NCI-H2171 (cell line): Measurements from ENCODE around the gene GAD2.

ENCODE experiments used
- DNase-seq: peaks from one replicate; lab custom pipeline; 2025; lab: John Stamatoyannopoulos, UW

Gene GAD2

DNA sequence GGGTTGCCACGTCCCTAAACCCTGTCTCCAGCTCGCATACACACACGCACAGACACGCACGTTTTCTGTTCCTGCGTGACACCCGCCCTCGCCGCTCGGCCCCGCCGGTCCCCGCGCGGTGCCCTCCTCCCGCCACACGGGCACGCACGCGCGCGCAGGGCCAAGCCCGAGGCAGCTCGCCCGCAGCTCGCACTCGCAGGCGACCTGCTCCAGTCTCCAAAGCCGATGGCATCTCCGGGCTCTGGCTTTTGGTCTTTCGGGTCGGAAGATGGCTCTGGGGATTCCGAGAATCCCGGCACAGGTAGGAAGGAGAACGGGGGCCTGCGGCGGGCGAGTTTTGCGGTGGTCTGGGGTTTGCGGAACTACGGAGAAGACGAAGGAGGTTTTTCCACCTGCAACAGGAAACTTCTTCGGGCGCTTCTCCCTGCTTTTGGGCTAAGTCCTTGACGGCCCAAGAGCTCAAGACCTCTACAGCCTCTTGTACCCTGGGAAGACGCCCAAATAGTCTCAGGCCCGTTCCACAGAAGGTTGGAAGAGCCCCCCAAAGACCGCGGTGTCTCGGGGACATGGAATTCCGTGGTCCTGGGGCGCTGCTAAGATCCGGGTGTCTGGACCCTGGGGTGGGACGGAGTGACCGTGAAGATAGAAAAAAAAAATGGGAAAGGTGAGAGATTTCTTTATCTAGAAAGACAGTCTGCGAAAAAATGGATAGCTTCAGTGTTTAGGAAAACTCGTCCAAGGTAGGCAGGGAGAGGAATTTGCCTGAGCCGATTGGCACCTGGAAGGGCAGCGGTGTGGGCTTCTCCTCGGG is at the start of gene GAD2:
Gene GAD2, plus strand, starts transcription at position 190 of the 811 bp plus-strand sequence. Its CDS starts 36 bp downstream, at position 226.
- DNase-seq: no peak

DNA sequence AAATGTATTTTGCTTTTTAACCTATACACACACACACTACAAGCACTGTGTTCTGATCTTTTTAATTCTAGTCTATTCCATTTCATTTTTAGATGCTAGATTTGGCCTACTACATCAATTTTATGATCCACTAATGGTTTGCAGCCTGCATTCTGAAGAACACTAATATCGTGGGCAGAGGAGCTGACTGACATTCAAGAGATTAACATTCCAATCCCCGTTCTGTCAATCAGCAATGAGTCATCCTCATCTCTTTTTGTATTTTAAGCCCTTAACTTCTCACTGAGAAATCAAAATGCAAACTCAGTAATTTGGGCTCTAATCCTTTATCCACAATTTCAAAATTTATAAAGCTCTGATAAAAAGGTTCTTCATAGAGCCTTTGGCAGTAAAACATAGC is 47.1 kb upstream of the GAD2 start:
- no peak for DNase-seq

GRCh38 chr10:26172131-26172530 is 44.4 kb upstream of the GAD2 start:
- no peak for DNase-seq

DNA sequence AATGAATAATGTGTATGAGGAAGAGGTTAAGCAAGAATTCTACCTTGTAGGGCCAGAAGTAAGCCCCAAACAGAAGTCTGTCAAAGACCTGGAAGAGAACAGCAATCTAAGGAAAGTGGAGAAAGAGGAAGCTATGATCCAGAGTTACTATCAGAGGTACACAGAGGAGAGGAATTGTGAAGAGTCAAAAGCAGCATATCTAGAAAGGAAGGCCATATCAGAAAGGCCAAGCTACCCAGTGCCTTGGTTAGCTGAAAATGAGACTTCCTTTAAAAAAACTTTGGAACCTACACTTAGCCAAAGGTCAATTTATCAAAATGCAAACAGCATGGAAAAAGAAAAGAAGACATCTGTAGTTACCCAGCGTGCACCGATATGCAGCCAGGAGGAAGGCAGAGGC is 42.7 kb upstream of the GAD2 start:
- DNase-seq: no peak

GRCh38 chr10:26177341-26177740 is 39.2 kb upstream of the GAD2 start:
- no peak for DNase-seq

- no peak for DNase-seq
These were observed 22.3 kb upstream of the GAD2 start for GRCh38 chr10:26194275-26194674.

DNA sequence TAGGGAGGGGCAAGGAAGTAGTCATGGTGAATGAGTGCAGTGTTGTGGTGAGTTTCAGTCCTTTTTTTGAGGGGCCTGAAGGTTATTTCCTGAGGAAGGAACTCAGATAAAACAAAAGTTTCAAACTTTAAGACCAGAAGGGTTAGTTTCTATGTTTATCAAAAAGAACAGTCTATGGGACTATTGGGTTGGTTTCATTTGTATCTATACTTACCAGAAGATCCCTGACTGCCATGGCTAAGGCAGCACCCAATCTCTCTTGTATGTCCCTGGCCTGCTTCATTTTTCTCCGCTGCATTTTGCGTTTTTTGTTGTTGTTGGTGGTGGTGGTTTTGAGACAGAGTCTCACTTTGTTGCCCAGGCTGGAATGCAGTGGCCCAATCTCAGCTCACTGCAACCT is 19.3 kb upstream of the GAD2 start:
- no peak for DNase-seq

- no peak for DNase-seq
These were observed 18.5 kb upstream of the GAD2 start for GRCh38 chr10:26198119-26198518.

GRCh38 chr10:26199841-26200240 is 16.7 kb upstream of the GAD2 start:
- DNase-seq: no peak

DNA sequence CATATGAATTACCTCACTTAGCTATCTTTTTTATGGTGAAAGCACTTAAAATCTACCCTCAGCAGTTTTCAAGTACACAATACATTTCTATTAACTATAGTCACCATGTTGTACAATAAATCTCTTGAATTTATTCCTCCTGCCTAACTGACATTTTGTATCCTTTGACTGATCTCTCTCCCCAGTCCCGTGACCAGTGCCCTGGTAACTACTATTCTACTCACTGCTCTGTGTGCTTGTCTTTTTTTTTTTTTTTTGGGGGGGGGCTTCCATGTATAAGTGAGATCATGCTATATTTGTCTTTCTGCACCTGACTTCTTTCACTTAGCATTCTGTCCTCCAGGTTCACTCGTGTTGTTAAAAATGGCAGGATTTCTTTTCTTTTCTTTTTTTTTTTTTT is 11.4 kb upstream of the GAD2 start:
- DNase-seq: no peak

- DNase-seq: no peak
These were observed 4.7 kb upstream of the GAD2 start for GRCh38 chr10:26211781-26212444.

GRCh38 chr10:26212511-26212910 is 4.1 kb upstream of the GAD2 start:
- no peak for DNase-seq

GRCh38 chr10:26213157-26213800 is 3.3 kb upstream of the GAD2 start:
- no peak for DNase-seq

DNA sequence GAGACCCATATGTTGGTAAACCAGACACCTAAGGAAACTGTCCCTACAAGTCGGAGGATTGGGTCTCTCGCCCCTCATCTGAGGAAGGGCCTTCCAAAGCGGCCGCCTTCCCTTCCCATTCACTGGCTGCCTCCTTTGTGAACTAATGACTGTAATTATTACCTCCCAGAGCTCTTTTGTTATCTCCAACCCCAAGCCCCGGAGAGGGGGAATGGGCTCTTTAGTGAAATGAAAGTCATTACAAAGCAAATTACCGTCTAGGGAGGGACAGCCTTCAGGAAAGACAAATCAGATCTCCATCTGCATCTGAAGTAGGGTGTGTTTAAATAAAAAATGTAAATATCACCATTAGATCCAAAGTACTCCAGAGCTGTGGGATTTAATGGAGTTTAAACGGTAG is 2.6 kb upstream of the GAD2 start:
- no peak for DNase-seq

DNA sequence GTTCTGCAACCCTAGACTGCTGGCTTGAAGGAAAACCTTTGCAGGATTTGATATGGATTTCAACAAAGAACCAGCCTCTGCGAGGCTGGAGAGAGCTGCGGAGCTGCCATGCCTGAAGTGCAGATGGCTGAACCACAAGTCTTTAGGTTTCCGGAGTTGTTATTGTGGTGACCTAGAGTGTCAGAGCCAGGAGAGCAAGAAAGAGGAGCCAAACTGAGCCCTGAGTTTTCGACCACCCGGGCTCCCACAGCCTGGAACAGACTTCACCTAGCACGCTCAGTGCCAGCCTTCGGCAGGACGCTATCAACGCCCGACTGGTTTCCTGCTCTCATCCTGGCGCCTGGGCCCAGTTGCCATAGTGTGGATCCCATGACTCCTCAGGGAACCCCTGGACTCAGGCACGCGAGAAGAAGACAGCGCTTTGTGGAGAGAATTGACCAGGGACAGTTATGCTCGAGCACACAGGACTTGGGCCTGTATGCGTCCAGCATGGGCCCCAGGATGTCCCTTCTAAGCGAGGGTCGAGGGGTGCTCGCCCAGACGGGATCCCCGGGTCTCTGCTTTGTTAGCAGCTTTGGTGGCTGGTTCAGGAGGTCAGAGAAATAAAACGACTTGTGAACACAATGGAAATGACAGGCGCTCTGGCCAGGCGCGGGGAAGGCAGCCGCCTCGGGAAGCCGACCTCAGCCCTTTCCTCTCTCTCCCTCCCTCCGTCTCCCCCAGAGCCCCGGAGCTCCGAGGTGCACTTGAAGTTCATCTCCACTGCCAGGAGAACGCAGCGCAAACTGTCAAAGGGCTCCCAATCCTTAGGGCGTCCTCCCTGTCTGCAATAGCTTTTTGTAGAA is 1.8 kb upstream of the GAD2 start:
- DNase-seq: no peak

DNA sequence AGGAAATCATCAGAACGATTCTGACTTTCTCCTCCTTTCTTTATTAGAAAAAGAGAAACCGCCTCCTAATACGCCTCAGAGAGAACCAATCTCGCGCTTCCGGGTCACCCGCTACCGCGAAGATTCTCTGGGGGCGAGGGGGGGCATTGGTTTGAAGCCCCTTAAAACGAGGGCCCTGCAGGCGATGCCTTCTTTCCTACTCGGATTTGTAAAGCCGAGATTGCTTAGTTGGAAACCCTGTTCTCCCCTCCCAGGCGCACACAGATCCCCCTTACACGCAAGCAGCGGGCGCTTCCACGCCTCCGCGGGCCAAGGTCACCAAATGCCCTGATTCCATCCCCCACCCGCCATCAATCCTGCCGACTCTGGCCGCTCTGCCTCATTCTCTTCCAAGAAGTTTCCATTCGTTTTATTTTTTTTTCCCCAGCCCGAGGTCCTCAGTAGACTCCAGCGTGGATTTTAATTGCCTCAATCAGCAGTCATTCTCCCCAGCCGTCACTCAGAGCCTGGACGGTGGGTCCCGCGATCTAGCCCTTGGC is 1.1 kb upstream of the GAD2 start:
- no peak for DNase-seq

- no peak for DNase-seq
These were observed 514 bp upstream of the GAD2 start for GRCh38 chr10:26215935-26216584.

DNA sequence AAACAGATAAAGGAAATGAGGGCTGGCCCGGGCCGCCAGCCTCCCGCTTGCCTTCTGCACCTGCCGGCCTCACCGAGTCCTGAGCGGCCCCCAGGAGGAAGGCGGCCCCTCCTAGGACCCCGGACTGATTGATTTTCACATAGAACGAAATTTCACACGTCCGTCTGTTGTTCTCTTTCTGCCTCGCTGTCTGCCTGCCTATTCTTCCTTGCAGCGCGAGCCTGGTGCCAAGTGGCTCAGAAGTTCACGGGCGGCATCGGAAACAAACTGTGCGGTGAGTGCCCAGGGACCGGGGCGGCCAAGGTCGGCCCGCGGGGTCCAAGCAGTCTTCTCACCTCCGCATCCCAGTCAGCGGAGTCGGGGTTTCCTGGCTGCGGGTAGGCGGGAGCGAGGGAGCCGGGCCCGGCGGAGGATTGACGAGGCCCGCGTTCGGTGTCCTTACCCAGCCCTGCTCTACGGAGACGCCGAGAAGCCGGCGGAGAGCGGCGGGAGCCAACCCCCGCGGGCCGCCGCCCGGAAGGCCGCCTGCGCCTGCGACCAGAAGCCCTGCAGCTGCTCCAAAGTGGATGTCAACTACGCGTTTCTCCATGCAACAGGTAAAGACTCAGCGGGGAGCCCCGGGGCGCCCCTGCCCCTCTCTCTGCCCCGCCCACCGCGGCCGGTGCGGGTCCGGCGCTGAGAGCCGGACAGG is 967 bp downstream of the GAD2 start:
- no peak for DNase-seq

GRCh38 chr10:26219676-26220075 is 3.1 kb downstream of the GAD2 start:
- no peak for DNase-seq

GRCh38 chr10:26220901-26221300 is 4.3 kb downstream of the GAD2 start:
- no peak for DNase-seq

- DNase-seq: no peak
These were observed 5.0 kb downstream of the GAD2 start for GRCh38 chr10:26221541-26221940.
